H1 (cell line): ENCODE results near the gene CWC27. TPM values are rescaled to one million over a fixed set of nuclear protein-coding genes. Genes with fewer than 3 reads are reported as not detected.

Source experiments
- CTCF ChIA-PET: fragments of 300-600 bp; sonication (Branson Sonifier 250); formaldehyde crosslinking; loops from one replicate; lab custom pipeline; 2021; ENCODE audit not compliant: partially characterized antibody; lab: Charles Lee
- POLR2A ChIA-PET: fragments of 300-600 bp; sonication (Branson Sonifier 250); formaldehyde crosslinking; loops from one replicate; lab custom pipeline; 2021; ENCODE audit warnings: inconsistent platforms; ENCODE audit not compliant: partially characterized antibody; lab: Charles Lee
- DNase-seq, 2 experiments: peaks; one replicate each; pipeline versions ENCODE4 v3.0.0 to v3.0.0-alpha.2; 2010 to 2022; ENCODE audit warnings: low spot score in 2 of 2, low read depth in 1 of 2, mixed read lengths in 1 of 2
- FAIRE-seq: peaks from 2 replicates; lab custom pipeline; 2011; peaks lifted over from hg19 to GRCh38; lab: Jason Lieb, UNC
- H2AFZ ChIP-seq: 2 replicates; pipeline ENCODE4 v1.8.1; 2012; ENCODE audit warnings: low read length, inconsistent platforms
- H2AK5ac ChIP-seq: 2 replicates; pipeline ENCODE4 v1.6.1; 2013; ENCODE audit warnings: low read depth, low read length
- H2BK120ac ChIP-seq: replicated peaks from 2 replicates; pipeline ENCODE3; 2013; ENCODE audit warnings: low read depth, low read length, inconsistent platforms
- H2BK12ac ChIP-seq: 2 replicates; pipeline ENCODE4 v1.6.1; 2013; ENCODE audit warnings: low read depth, low read length
- H2BK15ac ChIP-seq: 2 replicates; pipeline ENCODE4 v1.6.1; 2013; ENCODE audit warnings: low read length
- H2BK20ac ChIP-seq: 2 replicates; pipeline ENCODE4 v1.6.1; 2013; ENCODE audit warnings: low read length
- H2BK5ac ChIP-seq: 2 replicates; pipeline ENCODE4 v1.6.1; 2013; ENCODE audit warnings: low read depth, low read length
- H3K14ac ChIP-seq: 2 replicates; pipeline ENCODE4 v1.6.1; 2013; ENCODE audit warnings: inconsistent platforms; ENCODE audit not compliant: insufficient read length
- H3K18ac ChIP-seq: 2 replicates; pipeline ENCODE4 v1.6.1; 2013; ENCODE audit warnings: low read length; ENCODE audit errors: extremely low read depth
- H3K23ac ChIP-seq: 2 replicates; pipeline ENCODE4 v1.6.1; 2013; ENCODE audit warnings: inconsistent platforms; ENCODE audit not compliant: insufficient read length
- H3K23me2 ChIP-seq: 2 replicates; pipeline ENCODE4 v1.6.1; 2013; ENCODE audit warnings: low read depth, low read length
- H3K27ac ChIP-seq: 2 replicates; pipeline ENCODE4 v1.6.1; 2011; ENCODE audit warnings: low read depth, low read length, inconsistent platforms
- H3K27me3 ChIP-seq, 4 experiments: replicated peaks in 1 of 4; 1 replicate in 1 of 4; 2 replicates in 3 of 4; pipeline versions ENCODE4 v1.6.1 to v1.8.1; 2011 to 2013; ENCODE audit warnings: low read length in 3 of 4, mild to moderate bottlenecking in 3 of 4, inconsistent platforms in 2 of 4, mixed read lengths in 2 of 4, moderate library complexity in 1 of 4; ENCODE audit not compliant: control insufficient read depth in 3 of 4, insufficient read depth in 3 of 4; ENCODE audit errors: extremely low read depth in 1 of 4
- H3K36me3 ChIP-seq, 4 experiments: 2 replicates each; pipeline versions ENCODE4 v1.6.1 to v1.8.1; 2011 to 2013; ENCODE audit warnings: mild to moderate bottlenecking in 4 of 4, low read length in 3 of 4, moderate library complexity in 2 of 4, control low read depth in 1 of 4, inconsistent platforms in 1 of 4; ENCODE audit not compliant: insufficient read depth in 4 of 4, control insufficient read depth in 2 of 4
- H3K4ac ChIP-seq: replicated peaks from 2 replicates; pipeline ENCODE3; 2013; ENCODE audit warnings: low read length, low read depth, mixed read lengths, inconsistent platforms; ENCODE audit not compliant: insufficient read length
- H3K4me1 ChIP-seq, 4 experiments: replicated peaks in 1 of 4; 1 replicate in 1 of 4; 2 replicates in 3 of 4; pipeline versions ENCODE4 v1.6.1 to v1.8.1; 2011 to 2013; ENCODE audit warnings: low read length in 3 of 4, inconsistent platforms in 2 of 4, mixed read lengths in 1 of 4; ENCODE audit not compliant: insufficient read depth in 4 of 4, control insufficient read depth in 3 of 4
- H3K4me2 ChIP-seq, 2 experiments: 2 replicates each; pipeline versions ENCODE4 v1.6.1 to v1.8.1; 2011 to 2013; ENCODE audit warnings: low read depth in 2 of 2, low read length in 2 of 2, control low read depth in 1 of 2, inconsistent platforms in 1 of 2, mild to moderate bottlenecking in 1 of 2; ENCODE audit not compliant: insufficient read depth in 1 of 2
- H3K4me3 ChIP-seq, 4 experiments: fragments of 200-600, 300-600 bp in 1 of 4; sonication (generic), shearing (Covaris generic), sonication (Bioruptor Twin) in 1 of 4; 2 replicates each; pipeline versions ENCODE4 v1.5.1 to v1.8.1; 2011 to 2016; ENCODE audit warnings: low read length in 4 of 4, low read depth in 3 of 4, control low read depth in 2 of 4, inconsistent platforms in 2 of 4, mild to moderate bottlenecking in 2 of 4, mixed read lengths in 1 of 4, moderate library complexity in 1 of 4; ENCODE audit not compliant: insufficient read depth in 2 of 4; ENCODE audit errors: extremely low read depth in 1 of 4
- H3K56ac ChIP-seq: replicated peaks from 2 replicates; pipeline ENCODE3; 2013; ENCODE audit warnings: low read depth, mild to moderate bottlenecking, mixed read lengths, low read length, inconsistent platforms; ENCODE audit not compliant: insufficient read length
- H3K79me1 ChIP-seq: 2 replicates; pipeline ENCODE4 v1.6.1; 2013; ENCODE audit warnings: low read depth, low read length, control low read depth
- H3K79me2 ChIP-seq, 2 experiments: 2 replicates each; pipeline versions ENCODE4 v1.6.1 to v1.8.1; 2012 to 2013; ENCODE audit warnings: low read length in 2 of 2, mild to moderate bottlenecking in 2 of 2, inconsistent platforms in 1 of 2; ENCODE audit not compliant: insufficient read depth in 2 of 2, control insufficient read depth in 1 of 2
- H3K9ac ChIP-seq, 4 experiments: replicated peaks in 1 of 4; 1 replicate in 1 of 4; 2 replicates in 3 of 4; pipeline versions ENCODE4 v1.6.1 to v1.8.1; 2011 to 2013; ENCODE audit warnings: low read depth in 3 of 4, low read length in 3 of 4, control low read depth in 2 of 4, mild to moderate bottlenecking in 2 of 4, moderate library complexity in 2 of 4, inconsistent platforms in 1 of 4; ENCODE audit errors: extremely low read depth in 1 of 4
- H3K9me3 ChIP-seq, 2 experiments: 2 replicates each; pipeline versions ENCODE4 v1.6.1 to v1.8.1; 2012 to 2013; ENCODE audit warnings: mild to moderate bottlenecking in 2 of 2, moderate library complexity in 2 of 2, control low read depth in 1 of 2, inconsistent platforms in 1 of 2, low read depth in 1 of 2, low read length in 1 of 2, mixed read lengths in 1 of 2; ENCODE audit not compliant: insufficient read depth in 2 of 2
- H4K20me1 ChIP-seq, 2 experiments: replicated peaks in 1 of 2; 2 replicates each; pipeline versions ENCODE3 to v1.8.1; 2011 to 2013; ENCODE audit warnings: inconsistent platforms in 2 of 2, low read length in 2 of 2, mild to moderate bottlenecking in 1 of 2; ENCODE audit not compliant: insufficient read depth in 2 of 2, control insufficient read depth in 1 of 2
- H4K5ac ChIP-seq: 2 replicates; pipeline ENCODE4 v1.6.1; 2013; ENCODE audit warnings: low read length, low read depth, mixed read lengths, inconsistent platforms; ENCODE audit not compliant: insufficient read length
- H4K8ac ChIP-seq: 2 replicates; pipeline ENCODE4 v1.8.0; 2013; ENCODE audit warnings: mild to moderate bottlenecking, moderate library complexity, low read length, inconsistent platforms; ENCODE audit not compliant: insufficient read depth; ENCODE audit errors: extremely low read depth
- H4K91ac ChIP-seq: replicated peaks from 2 replicates; pipeline ENCODE3; 2013; ENCODE audit warnings: low read length, mixed read lengths, inconsistent platforms; ENCODE audit not compliant: insufficient read length
- BACH1 ChIP-seq: IDR thresholded peaks from 2 replicates; pipeline ENCODE4 v1.6.1; 2012; ENCODE audit warnings: low read length, improper control_type of control experiment
- GABPA ChIP-seq: IDR thresholded peaks from 2 replicates; pipeline ENCODE4 v1.6.1; 2011; ENCODE audit warnings: mild to moderate bottlenecking, low read length, moderate library complexity, borderline replicate concordance; ENCODE audit not compliant: insufficient read depth
- WGBS, 2 experiments: shearing (Covaris generic) in 1 of 2; methylation state at CpG; one replicate each; pipeline versions ENCODE4 v1.1.6 to v1.1.7; 2013 to 2015; ENCODE audit warnings: low lambda C conversion rate in 2 of 2, mixed read lengths in 2 of 2, inconsistent platforms in 1 of 2, low coverage in 1 of 2, missing lambda C conversion rate in 1 of 2; ENCODE audit not compliant: insufficient replicate concordance in 2 of 2, insufficient coverage in 1 of 2, insufficient read length in 1 of 2; ENCODE audit errors: extremely low coverage in 1 of 2, missing lambda C conversion rate in 1 of 2; 5-methylcytosine and 5-hydroxymethylcytosine counted together
- polyA plus RNA-seq, 7 experiments: library from polyadenylated mRNA; depleted of rRNA in 3 of 7; stranded (reverse) in 5 of 7; unstranded in 2 of 7; fragments of >200 nt in 5 of 7; fragments of 200-250 nt in 2 of 7; gene quantifications; 1 replicate in 5 of 7; 2 replicates in 1 of 7; 4 replicates in 1 of 7; pipeline versions ENCODE4 v1.2.1 to v1.2.3, GENCODE V29; 2011 to 2013; ENCODE audit warnings: missing spikeins in 2 of 7, mixed read lengths in 2 of 7
- total RNA-seq: library from RNA; stranded (reverse); fragmentation: NEBNext Ultra II Directional; extraction: Animal tissue kit (Norgen Biotek cat#: 25700); gene quantifications from 2 replicates; pipeline ENCODE4 v1.2.1, GENCODE V29; 2021

CWC27 gene
- total and polyA plus RNA-seq, 2 of the 8 experiments (the other 6 are each of a cell fraction or from before 2014, with no cell fraction given): 24.9 to 43.4 TPM

DNA sequence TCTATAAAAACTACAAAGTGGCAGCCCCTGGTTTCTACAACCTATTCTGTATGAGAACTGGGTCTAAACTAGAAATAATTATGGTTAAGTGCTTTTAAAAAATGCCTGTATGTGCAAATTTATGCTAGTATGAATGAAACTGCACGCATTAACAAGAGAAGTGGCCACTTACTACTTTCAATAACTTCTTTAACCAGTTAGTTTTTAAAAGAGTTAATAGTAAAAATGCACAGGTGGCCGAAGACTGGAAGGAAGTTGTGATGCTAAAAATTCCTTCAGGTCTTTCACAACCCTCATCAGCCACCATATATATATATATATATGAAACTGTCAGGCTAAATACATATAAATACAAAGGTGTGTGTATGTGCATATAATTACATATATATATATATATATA is 41.6 kb upstream of the CWC27 start:
- Histone ChIP-seq H2BK15ac (no peak overlapping the region), H3K4me3 (no peak overlapping the region), H2AK5ac (no peak overlapping the region), H3K4me1 (peaks cover 0 to 2% (median 0%) of the 10 kb centered on the region in 4 experiments; a peak in 1 of 7 replicates), H2BK12ac (no peak overlapping the region), H2AFZ (no peak overlapping the region), H3K4ac (no peak overlapping the region), H3K23me2 (no peaks in the 10 kb centered on the region), H3K23ac (no peak overlapping the region), H2BK20ac (no peak overlapping the region), H3K27me3 (no peaks in the 10 kb centered on the region), H2BK120ac (no peak overlapping the region), H3K27ac (no peak overlapping the region), H4K91ac (no peak overlapping the region), H3K9me3 (no peaks in the 10 kb centered on the region), H2BK5ac (no peak overlapping the region), H3K4me2 (no peak overlapping the region), H4K8ac (no peak overlapping the region), H4K5ac (no peak overlapping the region), H3K18ac (no peak overlapping the region), H4K20me1 (peaks cover 0 to 2% of the 10 kb centered on the region in 2 experiments), H3K56ac (no peak overlapping the region), H3K36me3 (peaks cover 0 to 28% (median 5%) of the 10 kb centered on the region in 4 experiments; a peak in 5 of 8 replicates), H3K14ac (no peak overlapping the region), H3K9ac (no peak overlapping the region), H3K79me2 (no peaks in the 10 kb centered on the region), H3K79me1 (no peaks in the 10 kb centered on the region)
- CTCF ChIA-PET: interaction anchor here (0.9 kb wide), 1 partner anchor 20 kb away, joined by 3 read pairs; no protein-coding TSS in a partner anchor
- POLR2A ChIA-PET: no interaction called here
- 93% methylated on average over 2 of the region's 2 CpGs; no CpG with 5 or more reads in 1 of the 2 experiments for WGBS, 2 experiments
- TF ChIP-seq BACH1: no peak
- no peak for TF ChIP-seq GABPA
- DNase-seq (no peak), FAIRE-seq (no peak)
